ENCODE results near the gene SH3RF1. TPM values are rescaled to one million over a fixed set of nuclear protein-coding genes. Genes with fewer than 3 reads are reported as not detected.

The SH3RF1 gene
- total RNA-seq, 1 donor from 2014 or later: 19.6 TPM

GRCh38 chr4:169103966-169104412 lies 166.8 kb downstream of the SH3RF1 start:
- Mint-ChIP-seq H3K9me3 (no peaks in the 10 kb centered on the region), H3K36me3 (peaks cover 20% of the 10 kb centered on the region), H3K4me1 (peaks cover 11% of the 10 kb centered on the region), H3K4me3 (no peak overlapping the region), H3K27me3 (ENCODE audit: low read depth) (no peaks in the 10 kb centered on the region), H3K27ac (peak overlapping the region; percentile 41)
- no peak for TF ChIP-seq CTCF (IDR thresholded peaks at IDR 0.05; ENCODE audit: unreplicated experiment)
- DNase-seq (ENCODE audit: low spot score in 2 of 2, unreplicated experiment in 2 of 2): no peak

GRCh38 chr4:169102026-169102425 lies 168.7 kb downstream of the SH3RF1 start:
- DNase-seq (ENCODE audit: low spot score in 2 of 2, unreplicated experiment in 2 of 2): no peak
- no peaks in the 10 kb centered on the region for H3K27me3 Mint-ChIP-seq (ENCODE audit: low read depth)
- no peak overlapping the region for H3K4me3 Mint-ChIP-seq
- peaks cover 7% of the 10 kb centered on the region for H3K9me3 Mint-ChIP-seq
- TF ChIP-seq CTCF (IDR thresholded peaks at IDR 0.05; ENCODE audit: unreplicated experiment): no peak
- H3K27ac Mint-ChIP-seq: no peak overlapping the region
- peaks cover 11% of the 10 kb centered on the region for H3K4me1 Mint-ChIP-seq
- H3K36me3 Mint-ChIP-seq: peaks cover 30% of the 10 kb centered on the region

- no peak overlapping the region for H3K4me3 Mint-ChIP-seq
- no peak for TF ChIP-seq CTCF (IDR thresholded peaks at IDR 0.05; ENCODE audit: unreplicated experiment)
- H3K4me1 Mint-ChIP-seq: peaks cover 11% of the 10 kb centered on the region
- H3K27ac Mint-ChIP-seq: no peak overlapping the region
- H3K36me3 Mint-ChIP-seq: peaks cover 32% of the 10 kb centered on the region
- peaks cover 7% of the 10 kb centered on the region for H3K9me3 Mint-ChIP-seq
- no peak for DNase-seq (ENCODE audit: low spot score in 2 of 2, unreplicated experiment in 2 of 2)
- no peaks in the 10 kb centered on the region for H3K27me3 Mint-ChIP-seq (ENCODE audit: low read depth)
These were observed 170.1 kb downstream of the SH3RF1 start for GRCh38 chr4:169100670-169101101.

- no peak overlapping the region for H3K27ac Mint-ChIP-seq
- no peak for DNase-seq (ENCODE audit: low spot score in 2 of 2, unreplicated experiment in 2 of 2)
- peaks cover 36% of the 10 kb centered on the region for H3K36me3 Mint-ChIP-seq
- no peak overlapping the region for H3K4me3 Mint-ChIP-seq
- H3K27me3 Mint-ChIP-seq (ENCODE audit: low read depth): no peaks in the 10 kb centered on the region
- no peak for TF ChIP-seq CTCF (IDR thresholded peaks at IDR 0.05; ENCODE audit: unreplicated experiment)
- H3K9me3 Mint-ChIP-seq: peaks cover 7% of the 10 kb centered on the region
- peaks cover 11% of the 10 kb centered on the region for H3K4me1 Mint-ChIP-seq
These were observed 171.0 kb downstream of the SH3RF1 start for GRCh38 chr4:169099771-169100180.

- no peak for DNase-seq (ENCODE audit: low spot score in 2 of 2, unreplicated experiment in 2 of 2)
- Mint-ChIP-seq H3K4me1 (peaks cover 9% of the 10 kb centered on the region), H3K27me3 (ENCODE audit: low read depth) (no peaks in the 10 kb centered on the region), H3K36me3 (peaks cover 36% of the 10 kb centered on the region), H3K9me3 (peaks cover 7% of the 10 kb centered on the region), H3K27ac (no peak overlapping the region), H3K4me3 (no peak overlapping the region)
- no peak for TF ChIP-seq CTCF (IDR thresholded peaks at IDR 0.05; ENCODE audit: unreplicated experiment)
These were observed 171.6 kb downstream of the SH3RF1 start for GRCh38 chr4:169098969-169099690.
